A204.1 (cell line): ENCODE results near the gene LRRC46.

ENCODE experiments used
- FAIRE-seq: peaks from 2 replicates; lab custom pipeline; 2012; peaks lifted over from hg19 to GRCh38; lab: Jason Lieb, UNC

The LRRC46 gene

DNA sequence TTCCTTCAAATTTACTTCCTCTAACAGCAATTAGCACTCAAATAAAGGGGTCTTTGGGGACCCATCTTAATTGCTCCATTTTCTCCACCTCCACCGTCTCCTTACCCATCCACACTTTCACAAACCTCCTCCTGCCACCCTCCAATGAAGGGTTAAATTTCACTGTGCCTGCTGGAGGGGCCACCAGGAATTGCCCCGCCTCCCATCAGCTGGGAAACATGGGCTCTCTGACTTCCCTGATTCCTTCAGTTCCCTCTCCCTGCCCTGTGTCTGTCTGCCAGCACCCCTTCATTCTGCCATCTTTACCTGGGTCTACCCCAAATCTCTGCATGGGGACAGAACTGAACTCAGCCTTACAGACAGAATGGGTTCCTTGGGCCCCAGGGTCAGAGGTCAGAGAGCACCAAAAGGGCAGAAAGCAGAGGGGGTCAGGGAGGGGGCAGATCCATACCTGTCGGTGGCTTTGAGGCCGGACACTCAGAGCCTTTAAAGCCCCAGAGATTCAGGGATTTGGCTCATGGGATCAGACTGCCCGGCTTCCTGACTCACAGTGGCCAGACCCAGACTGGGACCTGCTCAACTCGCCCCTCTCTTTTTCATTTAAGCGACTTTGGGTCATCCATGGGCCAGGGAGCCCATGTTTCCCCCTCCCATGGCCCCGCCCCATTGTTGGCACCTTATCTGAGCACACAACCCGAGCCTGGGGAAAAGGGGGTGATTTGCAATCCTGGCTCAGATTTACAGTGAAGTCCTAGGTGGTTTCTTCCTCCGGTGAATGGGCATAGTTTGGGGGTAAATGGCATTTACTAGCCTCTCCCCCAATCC is 46.9 kb downstream of the LRRC46 start:
- FAIRE-seq, result no peak

DNA sequence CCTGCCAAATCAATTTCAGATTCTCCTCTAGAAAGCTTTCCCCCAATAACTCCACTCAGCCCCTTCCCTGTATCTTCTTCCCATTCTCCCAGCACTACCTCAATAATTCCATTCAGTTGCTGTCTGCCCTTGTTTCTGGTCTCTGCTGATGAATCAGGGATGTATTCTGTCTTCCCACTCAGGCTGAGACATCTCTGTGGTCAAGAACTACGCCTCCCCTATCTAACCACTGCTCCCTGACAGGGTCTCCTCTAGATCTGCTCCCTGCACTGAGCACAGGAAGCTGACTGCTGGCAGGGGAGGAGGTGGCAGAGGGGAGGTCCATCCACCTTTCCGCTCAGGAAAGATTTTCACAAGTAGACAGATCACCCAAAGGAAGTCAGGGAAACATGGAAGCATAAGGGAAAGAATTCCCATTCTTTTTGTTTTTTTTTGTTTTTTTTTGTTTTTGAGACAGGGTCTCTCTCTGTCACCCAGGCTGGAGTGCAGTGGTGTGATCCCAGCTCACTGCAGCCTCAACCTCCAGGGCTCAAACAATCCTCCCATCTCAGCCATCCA is 47.6 kb downstream of the LRRC46 start:
- FAIRE-seq, result no peak

- FAIRE-seq, result no peak
Measured at GRCh38 chr17:47879776-47880454, 48.4 kb downstream of the LRRC46 start.

GRCh38 chr17:47882247-47882646 is 50.8 kb downstream of the LRRC46 start:
- FAIRE-seq, result no peak

- FAIRE-seq, result no peak
Measured at GRCh38 chr17:47882695-47883588, 51.5 kb downstream of the LRRC46 start.

- FAIRE-seq, result no peak
Measured at GRCh38 chr17:47883589-47884426, 52.3 kb downstream of the LRRC46 start.

DNA sequence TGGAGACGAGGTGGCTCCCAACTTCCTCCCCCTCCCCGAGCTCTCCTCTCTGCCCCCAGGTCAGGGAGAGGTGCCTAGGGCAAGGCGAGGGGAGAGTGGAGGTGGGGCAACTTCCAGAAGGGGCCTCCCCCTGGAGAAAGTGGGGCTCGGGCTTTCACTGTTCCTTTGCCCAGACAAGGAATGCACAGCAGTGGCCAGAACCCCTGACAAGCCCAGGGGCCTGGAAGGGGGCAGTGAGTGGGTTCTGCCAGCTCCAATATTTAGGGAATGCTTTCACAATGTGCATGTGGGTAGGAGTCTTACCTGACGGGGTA is 52.9 kb downstream of the LRRC46 start:
- FAIRE-seq, result no peak

- FAIRE-seq, result no peak
Measured at GRCh38 chr17:47884905-47885730, 53.6 kb downstream of the LRRC46 start.
